ENCODE measurements around the gene SLC26A1.

- no peak for TF ChIP-seq SUZ12 (IDR thresholded peaks at IDR 0.05; ENCODE audit: extremely low read depth, insufficient read depth, insufficient read length)
- TF ChIP-seq YY1 (IDR thresholded peaks at IDR 0.05; ENCODE audit: insufficient read depth, insufficient read length) = no peak
- no peak for TF ChIP-seq ZNF274 (IDR thresholded peaks at IDR 0.05; ENCODE audit: low read depth, low read length)
These were observed 36.5 kb downstream of the SLC26A1 start for GRCh38 chr4:956531-957230.

Data from NT2/D1 (cell line).